Mononuclear cell (primary cell): ENCODE measurements around the gene PYROXD2. TPM values are rescaled to one million over a fixed set of nuclear protein-coding genes. Genes with fewer than 3 reads are reported as not detected.

ENCODE experiments used
- H3K27me3 ChIP-seq: 2 replicates; pipeline ENCODE4 v1.6.0; 2011; ENCODE audit warnings: low read length, control low read depth; ENCODE audit not compliant: insufficient read depth
- H3K4me1 ChIP-seq: 2 replicates; pipeline ENCODE4 v1.5.1; 2011; ENCODE audit warnings: mild to moderate bottlenecking, low read length, control low read depth; ENCODE audit not compliant: insufficient read depth
- H3K4me3 ChIP-seq: 2 replicates; pipeline ENCODE4 v1.5.1; 2011; ENCODE audit warnings: mild to moderate bottlenecking, low read length, moderate library complexity
- H3K9me3 ChIP-seq: 2 replicates; pipeline ENCODE4 v1.5.1; 2011; ENCODE audit warnings: low read depth, mild to moderate bottlenecking, control low read depth, low read length
- total RNA-seq: library from RNA; depleted of rRNA; stranded (reverse); fragments of >200 nt; gene quantifications from one replicate; pipeline ENCODE4 v1.2.3, GENCODE V29; 2012

The PYROXD2 gene
- total RNA-seq, 1 donor: 2.2 TPM

DNA sequence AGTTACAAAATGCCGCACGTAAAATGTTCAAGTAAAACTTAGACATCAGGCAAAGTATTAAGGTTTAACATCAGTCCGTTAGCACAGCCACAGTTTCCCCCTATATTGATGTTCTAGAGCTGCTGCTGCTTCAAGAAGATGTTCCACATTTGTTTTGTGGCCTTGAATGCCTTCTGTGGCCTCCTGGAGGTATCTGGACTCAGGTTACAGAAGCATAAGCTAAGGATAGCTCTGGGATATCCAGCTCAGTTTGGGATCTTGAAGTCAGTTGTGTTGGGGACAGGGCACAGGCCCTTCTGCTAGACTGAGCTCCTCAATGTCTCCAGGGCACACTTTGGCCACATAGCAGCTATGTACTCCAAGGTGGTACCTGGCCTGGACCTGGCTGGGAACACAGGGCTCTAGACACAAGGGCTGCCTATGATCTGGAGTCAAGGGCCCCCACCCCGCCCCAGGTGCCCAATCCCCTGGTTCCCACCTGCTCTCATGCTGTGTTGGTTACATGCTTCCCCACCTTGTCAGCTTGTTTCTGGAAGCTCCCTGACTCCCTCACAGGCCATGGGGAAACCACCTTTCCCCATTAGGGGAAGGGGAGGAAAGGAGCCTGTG lies 4.7 kb downstream of the PYROXD2 start:
- Histone ChIP-seq H3K4me3 (no peak overlapping the region), H3K27me3 (no peaks in the 10 kb centered on the region), H3K9me3 (no peaks in the 10 kb centered on the region), H3K4me1 (peaks cover 12% of the 10 kb centered on the region)

- no peak overlapping the region for H3K4me3 ChIP-seq
- no peaks in the 10 kb centered on the region for H3K27me3 ChIP-seq
- H3K9me3 ChIP-seq: no peaks in the 10 kb centered on the region
- H3K4me1 ChIP-seq: no peaks in the 10 kb centered on the region
Measured at GRCh38 chr10:98408799-98409198, 6.2 kb downstream of the PYROXD2 start.

GRCh38 chr10:98407744-98408241 lies 7.2 kb downstream of the PYROXD2 start:
- Histone ChIP-seq H3K27me3 (no peaks in the 10 kb centered on the region), H3K9me3 (no peaks in the 10 kb centered on the region)

GRCh38 chr10:98407017-98407743 lies 7.8 kb downstream of the PYROXD2 start:
- H3K4me1 ChIP-seq: no peaks in the 10 kb centered on the region
- no peaks in the 10 kb centered on the region for H3K9me3 ChIP-seq
- no peaks in the 10 kb centered on the region for H3K27me3 ChIP-seq
- H3K4me3 ChIP-seq: no peak overlapping the region

More at GRCh38 chr10:98407744-98408241, 7.2 kb downstream of the PYROXD2 start:
- H3K4me1 ChIP-seq: no peaks in the 10 kb centered on the region
- no peak overlapping the region for H3K4me3 ChIP-seq

DNA sequence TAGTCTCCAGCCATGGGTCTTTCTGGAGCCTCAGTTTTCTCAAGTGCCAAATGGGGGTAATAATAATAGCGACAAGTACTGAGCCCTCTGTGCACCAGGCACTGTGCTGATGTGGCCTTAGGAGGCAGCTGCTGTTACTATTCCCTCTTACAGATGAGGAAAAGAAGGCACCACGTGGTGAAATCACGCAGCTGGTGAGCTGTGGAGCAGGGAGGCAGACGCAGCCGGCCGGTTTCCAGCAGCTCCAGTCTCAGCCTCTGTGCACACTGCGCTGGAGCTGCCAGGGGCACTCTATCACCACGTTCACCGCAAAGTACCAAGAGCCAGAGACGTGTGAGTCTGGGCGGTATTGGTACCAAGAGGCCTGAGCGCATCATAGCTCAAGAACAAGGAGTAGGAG lies 9.6 kb downstream of the PYROXD2 start:
- Histone ChIP-seq H3K27me3 (no peaks in the 10 kb centered on the region), H3K4me1 (no peaks in the 10 kb centered on the region), H3K4me3 (no peak overlapping the region), H3K9me3 (no peaks in the 10 kb centered on the region)

DNA sequence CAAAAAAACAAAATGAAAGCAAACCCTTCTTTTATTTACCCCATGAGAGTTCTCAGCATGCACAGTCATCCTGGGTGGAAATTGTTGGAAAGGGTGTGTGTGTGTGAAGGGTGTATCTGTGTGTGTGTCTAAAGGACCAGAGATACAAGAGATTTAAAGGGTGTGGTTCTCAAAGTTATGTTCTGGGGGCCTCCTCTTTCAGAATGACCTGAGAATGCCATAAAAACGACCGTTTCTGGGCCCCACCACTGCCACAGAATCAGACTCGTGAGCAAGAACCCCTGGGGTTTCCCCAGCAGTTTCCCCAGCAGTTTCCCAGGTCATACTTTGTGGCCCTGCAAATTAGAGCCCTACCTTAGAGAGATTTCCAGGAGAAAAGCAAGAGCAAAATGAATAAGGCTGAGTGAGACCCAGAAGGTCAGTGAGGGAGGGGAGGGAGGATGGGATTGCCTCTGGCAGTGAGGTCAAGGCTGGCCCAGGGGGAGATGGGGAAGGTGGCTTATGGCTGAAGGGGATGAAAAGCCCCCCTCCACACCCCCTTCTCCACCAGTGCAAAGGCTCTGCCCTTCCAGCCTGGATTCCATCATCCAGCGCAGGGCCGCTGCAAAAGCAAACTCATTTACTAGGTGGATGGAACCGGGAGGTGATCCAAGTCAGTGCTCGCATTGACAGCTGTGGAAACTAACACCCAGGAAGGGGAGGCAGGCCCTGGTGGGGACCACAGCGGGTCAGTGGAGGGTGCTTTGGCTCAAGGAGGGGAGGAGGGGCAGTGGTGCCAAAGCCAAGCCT lies 10.2 kb downstream of the PYROXD2 start:
- Histone ChIP-seq H3K4me3 (no peak overlapping the region), H3K4me1 (no peaks in the 10 kb centered on the region), H3K27me3 (no peaks in the 10 kb centered on the region), H3K9me3 (no peaks in the 10 kb centered on the region)

DNA sequence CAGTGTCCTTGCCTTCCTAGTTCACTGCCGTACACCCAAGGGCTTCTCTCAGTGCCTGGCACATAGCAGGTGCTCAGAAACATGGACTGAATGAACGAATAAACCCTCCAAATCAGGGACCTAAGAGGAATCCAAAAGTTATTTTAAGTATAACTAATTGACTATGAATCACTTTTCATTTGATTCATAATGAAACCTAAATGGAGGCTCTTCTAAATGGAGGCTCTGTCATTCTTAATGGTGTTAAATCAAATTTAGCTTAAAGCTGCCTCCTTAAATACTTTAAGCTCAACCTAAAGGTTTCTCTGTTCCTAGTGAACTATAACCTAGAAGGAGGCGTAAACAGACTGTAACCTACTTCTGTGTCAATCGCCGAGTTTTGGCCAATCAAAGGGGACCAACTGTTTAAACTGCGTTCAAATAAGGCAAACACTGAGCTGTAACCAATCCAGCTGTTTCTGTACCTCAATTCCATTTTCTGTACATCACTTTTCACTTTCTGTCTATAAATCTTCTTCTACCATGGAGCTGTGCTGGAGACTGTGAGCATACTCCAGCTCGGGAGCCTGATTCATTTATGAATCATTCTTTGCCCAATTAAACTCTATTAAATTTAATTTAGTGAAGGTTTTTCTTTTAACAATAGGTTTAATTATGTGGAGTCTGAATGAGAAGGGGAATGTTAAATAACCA lies 11.0 kb downstream of the PYROXD2 start:
- no peaks in the 10 kb centered on the region for H3K9me3 ChIP-seq
- no peak overlapping the region for H3K4me3 ChIP-seq
- no peaks in the 10 kb centered on the region for H3K4me1 ChIP-seq
- H3K27me3 ChIP-seq: no peaks in the 10 kb centered on the region

DNA sequence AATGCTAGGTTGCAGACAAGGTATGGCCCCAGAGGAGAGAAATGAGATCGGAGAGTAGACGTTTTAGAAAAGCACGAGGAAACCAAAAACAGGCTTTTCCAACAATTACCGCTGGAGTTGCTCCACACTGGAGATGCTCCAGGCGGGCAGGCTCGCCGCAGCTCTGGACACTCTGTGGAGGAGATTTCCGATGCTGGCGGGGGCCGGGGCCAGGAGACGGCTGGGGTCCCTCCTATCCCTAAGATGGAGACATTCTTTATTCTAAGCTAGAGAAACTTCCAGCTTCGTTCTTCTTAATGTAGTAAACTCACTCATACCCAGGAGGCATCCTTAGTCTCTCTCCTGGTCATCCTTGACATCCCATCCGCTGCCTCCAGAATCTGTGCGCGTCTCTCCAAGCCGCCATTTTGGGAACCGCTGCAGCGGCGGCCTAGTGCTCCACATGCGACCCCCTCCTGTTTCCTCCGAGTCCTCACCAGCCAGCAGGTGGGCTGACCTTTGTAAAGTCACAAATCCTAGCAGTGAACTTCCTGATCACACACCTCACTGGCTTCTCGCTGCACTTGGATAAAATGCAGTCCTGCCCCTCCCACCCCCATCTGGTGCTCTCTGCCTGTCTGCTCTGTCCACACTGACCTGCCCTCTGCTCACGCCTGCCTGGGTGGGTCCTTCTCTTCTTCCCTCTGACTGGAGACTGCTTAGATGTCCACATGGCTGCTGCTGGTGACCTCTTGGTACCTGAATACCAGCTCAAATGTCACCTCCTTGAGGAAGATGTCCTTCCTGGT lies 11.9 kb downstream of the PYROXD2 start:
- Histone ChIP-seq H3K4me1 (no peaks in the 10 kb centered on the region), H3K4me3 (no peak overlapping the region), H3K27me3 (no peaks in the 10 kb centered on the region), H3K9me3 (no peaks in the 10 kb centered on the region)

DNA sequence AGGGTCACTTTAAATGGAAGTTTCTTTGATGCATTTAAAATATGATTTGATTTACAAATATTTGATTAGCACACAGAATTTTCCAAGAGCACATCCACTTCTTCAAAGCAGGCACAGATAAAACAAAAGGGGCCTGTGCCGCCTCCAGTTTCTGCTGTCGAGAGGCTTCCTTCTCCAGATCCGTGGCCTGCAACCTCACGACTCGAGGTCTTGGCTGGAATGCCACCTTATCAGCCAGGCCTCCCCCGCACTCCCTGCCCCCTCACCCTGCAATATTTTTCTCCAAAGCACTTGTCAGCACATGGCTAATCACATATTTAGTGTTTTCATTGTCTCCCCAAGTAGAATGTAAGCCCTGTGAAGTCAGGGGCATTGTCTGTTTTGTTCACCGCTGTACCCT lies 12.5 kb downstream of the PYROXD2 start:
- H3K9me3 ChIP-seq: no peaks in the 10 kb centered on the region
- no peak overlapping the region for H3K4me3 ChIP-seq
- H3K4me1 ChIP-seq: no peaks in the 10 kb centered on the region
- no peaks in the 10 kb centered on the region for H3K27me3 ChIP-seq

DNA sequence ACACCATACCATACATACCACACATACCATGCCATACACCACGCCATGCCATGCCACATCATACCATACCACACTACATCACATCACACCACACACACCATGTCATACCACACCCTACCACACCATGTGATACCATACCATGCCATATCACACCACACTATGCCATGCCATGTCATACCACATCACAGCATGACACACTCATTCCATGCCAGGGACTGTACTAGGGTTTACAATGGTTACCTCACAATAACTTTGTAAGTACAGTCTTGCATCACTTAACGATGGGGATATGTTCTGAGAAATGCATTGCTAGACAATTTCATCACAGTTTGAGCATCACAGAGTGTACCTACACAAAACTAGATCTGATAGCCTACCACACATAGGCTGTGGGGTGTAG lies 14.5 kb downstream of the PYROXD2 start:
- Histone ChIP-seq H3K27me3 (no peaks in the 10 kb centered on the region), H3K9me3 (no peaks in the 10 kb centered on the region), H3K4me1 (no peaks in the 10 kb centered on the region), H3K4me3 (no peak overlapping the region)

DNA sequence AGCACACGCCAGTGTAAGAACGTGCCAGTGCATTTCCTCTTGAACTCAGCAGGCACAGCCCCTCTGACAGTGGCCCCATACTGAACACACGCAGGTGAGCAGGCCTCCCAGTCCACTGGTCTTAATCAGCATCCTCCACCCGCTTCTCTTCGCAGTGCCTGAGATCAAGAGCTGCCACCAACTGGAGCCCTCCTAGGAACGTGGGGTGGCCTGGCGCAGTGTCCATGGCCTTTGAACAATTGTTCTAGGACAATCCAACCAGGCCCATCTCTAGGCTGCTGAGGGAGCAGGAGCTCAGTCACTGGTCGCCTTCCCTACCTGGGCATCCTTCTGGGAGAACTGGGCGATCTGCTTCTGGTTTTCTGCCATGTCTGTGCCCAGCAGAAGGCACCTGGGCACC lies 15.2 kb downstream of the PYROXD2 start:
- Histone ChIP-seq H3K9me3 (no peaks in the 10 kb centered on the region), H3K4me1 (no peaks in the 10 kb centered on the region), H3K27me3 (no peaks in the 10 kb centered on the region), H3K4me3 (no peak overlapping the region)

- H3K9me3 ChIP-seq: no peaks in the 10 kb centered on the region
- no peaks in the 10 kb centered on the region for H3K27me3 ChIP-seq
- no peak overlapping the region for H3K4me3 ChIP-seq
- no peaks in the 10 kb centered on the region for H3K4me1 ChIP-seq
Measured at GRCh38 chr10:98397089-98397600, 17.8 kb downstream of the PYROXD2 start.

DNA sequence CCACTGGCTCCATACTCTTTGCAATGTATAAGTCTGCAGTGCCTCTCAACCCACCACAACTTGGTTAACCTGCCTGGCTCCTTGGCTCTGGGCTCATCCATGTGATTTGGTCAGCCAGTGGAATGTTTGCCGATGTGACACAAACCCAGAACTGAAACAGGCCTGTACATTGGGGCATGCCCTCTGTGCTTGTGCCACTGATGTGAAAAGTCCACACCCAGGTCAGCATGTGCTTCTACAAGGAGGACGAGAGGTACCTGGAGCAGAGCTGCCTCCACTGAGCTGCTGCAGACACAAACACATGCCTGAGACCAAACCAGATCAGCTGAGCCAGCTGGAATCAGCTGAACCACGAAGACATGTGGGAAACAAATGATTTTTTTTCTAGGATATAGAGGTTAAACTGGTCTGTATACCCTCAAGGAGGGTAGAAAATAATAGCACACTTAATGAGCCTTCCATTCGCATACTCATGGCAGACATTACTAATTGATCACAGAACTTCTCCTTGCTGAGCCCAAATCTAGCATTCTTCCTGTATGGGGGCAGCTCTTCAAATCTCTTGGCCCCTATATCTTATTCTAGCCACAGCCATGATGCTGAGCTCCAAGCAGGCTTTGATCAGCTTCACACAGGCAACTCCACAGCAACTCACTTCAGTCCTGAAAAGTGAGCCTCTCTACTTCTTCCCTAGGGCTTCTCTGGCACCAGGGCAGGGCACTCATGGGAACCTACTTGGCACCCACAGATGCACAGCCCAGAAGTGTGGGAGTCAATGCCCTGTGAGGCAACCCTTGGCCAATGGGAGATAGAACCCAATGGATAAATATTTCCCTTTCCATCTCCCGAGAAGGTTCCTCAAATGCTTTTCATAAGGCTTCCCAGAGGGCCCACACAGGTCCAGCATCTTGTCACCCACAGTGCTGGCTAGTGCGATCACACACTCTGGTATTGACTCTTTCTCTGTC lies 18.6 kb downstream of the PYROXD2 start:
- peaks cover 5% of the 10 kb centered on the region for H3K4me1 ChIP-seq
- H3K9me3 ChIP-seq: no peaks in the 10 kb centered on the region
- H3K4me3 ChIP-seq: no peak overlapping the region
- H3K27me3 ChIP-seq: no peaks in the 10 kb centered on the region
